HG03280 (cell line): ENCODE measurements around the gene ZC3HAV1.
"Not testable (repeated sequence)": the region's sequence is repeated elsewhere in the genome, so short reads cannot be mapped to it uniquely, and the experiment has no call there.

ENCODE experiments used
- ATAC-seq: cut with Tn5 transposase; IDR thresholded peaks from one replicate; pipeline ENCODE4 v1.9.1; 2021; ENCODE audit warnings: mild to moderate bottlenecking, moderate library complexity; ENCODE audit not compliant: unreplicated experiment

The ZC3HAV1 gene

DNA sequence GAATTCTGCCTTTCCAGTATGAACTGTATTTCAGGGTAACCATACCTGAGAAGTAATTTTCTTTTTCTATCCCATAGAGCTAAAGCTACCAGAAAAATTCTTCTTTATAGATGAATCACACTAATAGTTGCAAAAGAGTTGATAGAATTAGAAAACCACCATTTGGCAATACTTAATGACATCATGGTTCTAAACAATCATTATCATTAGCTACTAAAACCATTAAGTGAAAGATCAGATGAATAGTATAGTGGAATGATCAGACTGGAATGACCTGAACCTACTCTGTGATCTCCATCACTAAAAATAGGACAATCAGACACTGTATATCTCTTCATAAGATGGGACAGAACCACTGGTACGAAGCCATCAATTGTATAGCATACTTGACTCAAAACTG lies 53.8 kb downstream of the ZC3HAV1 start:
- ATAC-seq: no peak

DNA sequence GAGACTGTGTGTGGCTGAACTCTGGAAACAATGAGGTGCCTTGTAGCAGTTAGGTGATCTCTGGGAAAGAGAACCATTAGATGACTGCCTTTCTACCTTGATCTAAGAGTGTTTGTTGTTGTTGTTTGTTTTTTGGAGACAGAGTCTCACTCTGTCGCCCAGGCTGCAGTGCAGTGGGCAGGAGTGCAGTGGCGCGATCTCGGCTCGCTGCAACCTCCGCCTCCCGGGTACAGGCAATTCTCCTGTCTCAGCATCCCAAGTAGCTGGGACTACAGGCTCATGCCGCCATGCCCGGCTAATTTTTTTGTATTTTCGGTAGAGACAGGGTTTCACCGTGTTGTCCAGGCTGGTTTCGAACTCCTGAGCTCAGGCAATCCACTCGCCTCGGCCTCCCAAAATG lies 54.9 kb downstream of the ZC3HAV1 start:
- not testable (repeated sequence) for ATAC-seq

DNA sequence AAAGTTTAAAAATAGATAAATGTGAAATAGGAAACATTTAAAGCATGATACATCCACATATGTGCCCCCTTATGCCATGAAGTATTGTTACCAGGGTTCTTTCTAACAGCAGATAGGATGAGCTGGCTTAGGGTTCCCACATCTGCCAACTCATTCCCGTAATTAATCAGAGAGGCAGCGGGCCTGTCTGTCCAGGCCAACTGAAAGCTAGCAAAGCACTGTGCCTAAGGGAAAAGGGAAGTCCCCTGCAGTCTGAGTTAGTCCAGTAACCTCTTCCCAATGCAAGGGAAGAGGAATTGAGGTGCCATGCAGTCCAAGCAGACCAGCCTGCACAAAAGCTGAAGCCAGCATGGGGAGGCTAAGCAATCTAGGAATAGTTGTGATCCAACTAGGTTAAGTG lies 55.4 kb downstream of the ZC3HAV1 start:
- ATAC-seq: no peak

DNA sequence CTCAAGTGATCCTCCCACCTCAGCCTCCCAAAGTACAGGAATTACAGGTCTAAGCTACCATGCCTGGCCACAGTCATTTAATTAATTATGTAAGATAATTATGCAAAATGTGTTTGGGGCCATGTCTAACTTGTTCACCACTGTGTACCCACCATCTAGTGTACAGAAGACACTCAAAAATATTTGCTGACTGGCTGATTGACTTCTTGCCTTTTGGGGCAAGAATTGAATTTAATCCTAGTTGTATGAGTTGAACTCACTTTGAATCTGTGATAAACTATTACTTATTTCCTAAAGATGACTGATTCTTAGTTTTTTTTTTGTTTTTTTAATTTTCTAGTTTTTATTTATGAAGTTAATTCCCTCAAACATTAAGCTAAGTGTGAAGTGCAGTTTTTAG lies 57.9 kb downstream of the ZC3HAV1 start:
- no peak for ATAC-seq

DNA sequence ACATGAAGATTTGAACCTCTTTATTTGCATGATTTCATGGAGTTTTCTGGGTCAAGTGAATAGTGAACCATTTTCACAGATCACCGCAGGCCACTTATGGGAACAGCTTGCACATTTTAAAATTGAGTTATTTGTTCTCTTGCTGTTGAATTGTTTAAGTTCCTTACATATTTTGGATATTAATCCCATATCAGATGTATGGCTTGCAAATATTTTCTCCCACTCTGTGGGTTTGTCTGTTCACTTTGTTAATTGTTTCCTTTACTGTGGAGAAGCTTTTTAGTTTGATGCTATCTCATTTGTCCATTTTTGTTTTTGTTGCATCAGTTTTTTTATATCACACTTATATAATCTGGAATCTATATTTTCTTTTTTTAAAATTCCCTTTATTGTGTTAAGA lies 59.6 kb downstream of the ZC3HAV1 start:
- ATAC-seq: no peak

DNA sequence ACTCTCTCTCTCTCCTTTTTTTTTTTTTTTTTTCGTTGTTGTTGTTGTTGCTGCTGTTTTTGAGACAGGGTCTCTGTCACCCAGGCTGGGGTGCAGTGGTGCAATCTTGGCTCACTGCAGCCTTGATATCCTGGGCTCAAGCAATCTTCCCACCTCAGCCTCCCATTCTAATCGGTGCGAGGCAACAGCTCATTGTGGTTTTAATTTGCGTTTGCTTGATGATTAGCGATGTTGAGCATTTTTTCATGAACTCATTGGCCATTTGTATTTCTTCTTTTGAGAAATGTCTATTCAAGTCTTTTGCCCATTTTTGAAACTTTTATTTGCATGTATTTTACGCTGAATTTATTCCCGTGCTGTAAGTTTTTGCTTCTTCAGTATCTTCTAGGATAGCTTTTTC lies 60.4 kb downstream of the ZC3HAV1 start:
- ATAC-seq: no peak

DNA sequence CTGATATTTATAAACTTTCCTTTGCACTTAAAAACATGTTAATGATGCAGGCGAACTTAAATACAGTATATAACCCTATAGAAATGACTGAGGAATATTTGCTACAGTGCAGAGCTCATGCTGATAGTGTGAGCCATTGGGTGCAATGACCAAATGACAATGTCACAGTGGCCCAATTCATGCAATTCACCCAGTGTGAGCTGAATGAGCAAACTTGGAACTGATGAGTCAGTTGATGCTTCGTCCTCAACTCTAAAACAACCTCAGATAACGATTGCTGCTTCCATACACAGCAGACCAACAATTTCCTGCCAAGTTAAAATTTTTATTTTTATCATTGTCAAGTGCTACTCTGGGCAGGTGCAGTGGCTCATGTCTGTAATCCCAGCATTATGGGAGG lies 61.5 kb downstream of the ZC3HAV1 start:
- no peak for ATAC-seq

DNA sequence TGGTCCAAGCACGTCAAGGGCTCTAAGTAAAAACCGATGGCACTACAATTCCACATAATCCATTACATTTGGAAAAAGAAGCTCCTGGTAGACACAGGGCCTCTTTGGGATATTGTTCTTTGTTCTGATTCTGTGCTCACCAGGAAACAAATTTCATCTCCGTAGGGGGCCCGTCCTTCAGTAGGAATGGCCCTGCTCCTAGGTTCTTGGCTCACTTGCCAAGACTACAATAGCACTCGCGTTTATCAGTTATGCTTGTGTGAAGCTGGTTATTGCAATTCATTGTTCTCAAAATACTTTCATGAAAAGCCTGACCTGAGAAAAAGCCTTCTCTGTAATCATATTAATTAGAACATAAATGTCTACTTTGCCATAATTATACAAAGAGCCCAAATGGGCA lies 63.4 kb downstream of the ZC3HAV1 start:
- ATAC-seq: no peak

DNA sequence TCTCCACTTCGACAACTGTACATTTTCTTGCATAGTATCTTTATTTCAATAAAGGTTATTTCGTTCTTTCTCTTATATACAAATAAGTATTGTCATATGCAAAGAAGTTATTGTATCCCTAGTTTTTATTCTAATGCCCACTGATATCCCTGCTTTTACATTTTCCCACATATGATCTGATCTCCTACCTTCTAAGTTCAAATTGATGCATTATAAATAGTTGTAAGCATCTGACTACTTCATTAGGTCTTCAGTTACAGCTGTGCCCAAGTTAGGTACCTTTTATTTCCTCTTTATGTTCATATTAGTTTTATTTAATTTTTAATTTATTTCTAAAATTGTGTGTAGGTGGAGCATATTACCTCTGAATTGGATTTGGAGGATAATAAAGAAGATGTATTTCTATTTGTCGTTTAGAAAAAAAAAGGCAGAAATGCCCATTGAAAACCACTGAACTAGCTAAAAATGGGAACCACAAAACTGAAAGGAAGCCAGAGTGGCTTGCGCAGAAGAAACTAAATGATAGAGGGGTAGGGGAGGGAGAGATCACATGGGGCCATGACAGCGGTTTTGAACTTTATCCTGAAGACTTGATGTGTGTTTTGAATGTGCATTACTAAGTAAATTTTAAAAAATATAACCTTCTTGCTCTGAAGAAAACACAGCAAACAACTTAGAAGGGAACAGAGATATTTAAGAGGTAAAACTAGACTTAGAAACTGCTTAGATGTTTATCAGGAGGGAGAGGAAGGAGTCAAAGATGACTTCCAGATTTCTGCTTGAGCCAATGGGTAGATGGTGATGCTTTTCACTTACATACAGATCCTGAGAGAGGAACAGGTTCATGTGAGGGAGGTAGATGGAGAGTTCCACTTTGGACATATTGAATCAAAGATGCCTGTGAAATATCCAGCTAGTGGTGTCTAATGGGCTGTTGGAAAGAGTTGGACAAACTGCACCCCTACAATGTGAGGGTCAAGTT lies 64.4 kb downstream of the ZC3HAV1 start:
- no peak for ATAC-seq

DNA sequence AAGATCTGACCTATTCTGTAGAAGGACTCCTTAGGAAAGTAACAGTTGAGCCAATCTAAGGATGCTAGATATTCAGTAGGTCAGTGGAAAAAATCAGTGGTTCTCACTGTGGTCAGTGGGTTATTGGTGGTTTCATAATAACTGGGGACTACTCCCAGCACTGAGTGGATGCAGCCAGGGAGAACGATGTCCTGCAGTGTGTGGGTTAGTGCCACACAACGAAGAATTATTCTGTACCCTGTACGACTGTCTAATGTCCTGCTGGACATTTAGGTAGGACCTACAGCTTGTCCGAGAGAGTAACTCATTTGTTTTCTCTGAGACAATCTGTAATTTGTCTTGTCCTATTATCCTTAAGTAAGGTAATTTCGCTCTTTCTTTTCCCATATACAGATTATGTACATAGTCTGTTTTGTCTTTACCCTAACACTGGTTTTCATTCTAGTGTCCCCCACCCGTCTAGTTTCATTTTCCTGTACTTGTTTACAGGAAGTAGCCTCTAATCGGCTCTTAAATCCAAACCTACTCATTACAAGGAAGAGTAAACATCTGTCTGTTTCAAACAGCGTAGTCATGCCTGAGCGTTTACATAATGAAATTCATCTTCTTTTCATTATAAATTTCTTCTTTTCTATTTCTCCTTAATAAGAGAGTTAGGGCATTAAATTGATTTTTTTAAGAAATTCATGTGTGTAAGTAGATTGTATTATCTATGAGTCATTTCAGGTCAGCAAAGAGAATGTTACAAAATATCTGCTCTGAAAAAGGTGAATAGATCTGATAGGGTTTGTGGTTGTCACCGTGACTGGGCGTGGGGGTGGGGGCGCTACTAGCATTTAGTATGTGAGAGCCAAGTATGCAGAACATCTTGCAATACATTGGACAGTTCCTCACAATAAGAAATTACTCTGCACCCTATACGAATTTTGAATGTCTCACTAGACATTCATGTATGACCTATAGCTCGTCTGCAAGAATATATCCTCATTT lies 65.4 kb downstream of the ZC3HAV1 start:
- peak; percentile 45 for ATAC-seq

DNA sequence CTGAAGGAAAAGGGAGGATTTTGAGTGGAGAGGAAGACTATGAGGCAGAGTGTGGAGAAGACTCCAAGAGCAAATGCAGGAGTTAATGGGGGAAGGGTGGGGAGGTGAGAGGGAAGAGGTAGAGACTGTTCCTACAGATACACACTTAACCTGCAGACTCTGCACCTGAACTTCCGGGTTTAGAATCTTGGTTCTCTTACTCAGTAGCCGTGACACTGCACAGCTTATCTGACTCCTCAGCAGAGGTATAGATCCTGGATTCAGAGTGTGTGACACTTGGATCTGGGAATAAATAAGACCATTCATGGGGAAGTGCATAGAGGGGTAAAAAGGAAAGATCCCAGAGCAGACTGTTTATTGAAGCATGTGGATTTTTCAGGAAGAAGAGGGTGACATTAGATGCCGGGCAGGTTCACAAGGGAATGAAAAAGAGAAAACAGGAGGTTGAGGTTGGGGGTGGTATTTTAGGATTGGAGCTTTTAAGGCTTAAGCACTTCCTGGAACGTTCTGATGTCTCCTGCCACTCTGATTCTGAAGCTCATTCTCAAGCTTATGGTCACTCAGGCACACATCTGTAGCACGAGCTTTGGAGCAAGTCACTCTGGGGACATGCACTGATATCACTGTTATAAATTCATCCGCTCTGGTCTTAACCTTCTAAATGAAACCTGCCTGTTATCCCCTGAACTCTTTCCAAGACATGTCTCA lies 68.0 kb downstream of the ZC3HAV1 start:
- no peak for ATAC-seq

DNA sequence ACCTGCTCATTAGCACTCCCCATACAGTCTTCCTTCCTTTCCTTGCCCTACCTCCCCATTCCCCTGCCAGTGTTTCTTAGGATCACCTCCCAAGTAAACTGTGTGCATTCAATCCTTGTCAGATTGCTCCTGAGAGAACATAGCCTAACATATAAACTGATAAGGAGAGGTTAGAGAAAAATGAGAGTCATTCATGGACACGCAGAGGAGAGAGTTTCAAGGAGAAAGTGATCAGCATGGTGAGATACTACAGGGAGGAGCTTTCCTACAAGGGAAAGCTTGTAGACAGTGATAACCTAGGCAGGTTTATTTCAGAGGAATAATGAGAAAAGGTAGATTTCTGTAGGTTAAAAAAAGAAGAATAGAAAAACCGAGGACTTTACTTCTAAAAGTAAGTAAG lies 70.8 kb downstream of the ZC3HAV1 start:
- no peak for ATAC-seq

DNA sequence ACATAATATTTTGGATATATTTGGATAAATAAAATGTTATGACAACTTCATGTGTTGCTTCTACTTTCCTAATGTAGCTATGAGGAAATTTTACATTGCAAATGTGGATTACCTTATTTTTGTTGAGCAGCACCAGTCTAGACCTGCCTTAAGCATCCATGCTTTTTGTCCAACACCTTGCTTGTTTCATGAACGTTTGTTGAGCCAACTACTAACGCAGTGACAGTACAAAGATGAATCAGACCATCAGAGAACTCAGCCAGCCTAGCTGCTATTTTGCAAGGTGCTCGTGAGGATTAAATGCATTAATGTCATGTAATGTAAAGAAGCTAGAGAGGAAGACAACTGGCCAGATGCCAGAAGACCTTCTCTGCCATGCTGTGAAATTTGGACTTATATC lies 72.6 kb downstream of the ZC3HAV1 start:
- ATAC-seq: no peak

DNA sequence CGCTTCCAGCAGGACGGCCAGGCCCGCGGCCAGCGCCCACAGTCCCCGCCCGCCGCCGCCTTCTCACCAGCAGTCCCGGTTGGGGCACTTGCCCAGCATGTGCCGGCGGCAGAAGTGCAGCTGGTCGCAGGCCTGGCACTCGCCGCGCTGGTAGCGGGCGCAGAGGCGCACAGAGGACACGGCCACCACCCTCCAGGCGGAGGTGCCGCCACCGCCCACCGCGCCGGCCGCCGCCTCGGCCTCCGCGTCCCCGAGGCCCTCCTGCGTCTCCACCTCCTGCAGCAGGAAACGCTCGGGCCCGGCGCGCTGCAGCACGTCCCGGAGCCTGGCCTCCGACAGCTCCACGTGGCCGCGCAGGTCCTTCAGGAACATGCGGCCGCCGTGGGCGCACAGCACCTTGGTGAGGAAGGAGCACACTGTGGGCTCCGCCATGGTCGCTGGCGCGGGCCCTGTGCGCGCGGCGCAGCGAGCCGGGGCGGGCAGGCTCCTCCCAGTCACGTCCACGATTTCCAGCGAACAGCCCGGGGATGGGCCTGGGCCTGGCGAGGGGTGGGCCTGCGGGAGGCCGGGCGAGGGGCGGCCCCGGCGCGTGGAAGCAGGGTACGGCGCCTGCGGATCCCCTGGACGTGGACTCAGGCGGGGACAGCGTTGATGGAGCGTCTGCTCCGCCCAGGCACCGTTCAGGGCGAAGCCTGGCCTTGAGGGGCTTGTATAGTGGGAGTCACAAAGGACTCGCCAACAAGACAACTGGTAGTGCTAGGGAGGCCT lies 73.8 kb downstream of the ZC3HAV1 start, which contains the start of gene ZC3HAV1L:
ZC3HAV1L (minus strand) TSS at position 457 of the 768 bp plus-strand sequence; CDS start at position 432, 25 bp downstream.
- peak; percentile 73 for ATAC-seq

DNA sequence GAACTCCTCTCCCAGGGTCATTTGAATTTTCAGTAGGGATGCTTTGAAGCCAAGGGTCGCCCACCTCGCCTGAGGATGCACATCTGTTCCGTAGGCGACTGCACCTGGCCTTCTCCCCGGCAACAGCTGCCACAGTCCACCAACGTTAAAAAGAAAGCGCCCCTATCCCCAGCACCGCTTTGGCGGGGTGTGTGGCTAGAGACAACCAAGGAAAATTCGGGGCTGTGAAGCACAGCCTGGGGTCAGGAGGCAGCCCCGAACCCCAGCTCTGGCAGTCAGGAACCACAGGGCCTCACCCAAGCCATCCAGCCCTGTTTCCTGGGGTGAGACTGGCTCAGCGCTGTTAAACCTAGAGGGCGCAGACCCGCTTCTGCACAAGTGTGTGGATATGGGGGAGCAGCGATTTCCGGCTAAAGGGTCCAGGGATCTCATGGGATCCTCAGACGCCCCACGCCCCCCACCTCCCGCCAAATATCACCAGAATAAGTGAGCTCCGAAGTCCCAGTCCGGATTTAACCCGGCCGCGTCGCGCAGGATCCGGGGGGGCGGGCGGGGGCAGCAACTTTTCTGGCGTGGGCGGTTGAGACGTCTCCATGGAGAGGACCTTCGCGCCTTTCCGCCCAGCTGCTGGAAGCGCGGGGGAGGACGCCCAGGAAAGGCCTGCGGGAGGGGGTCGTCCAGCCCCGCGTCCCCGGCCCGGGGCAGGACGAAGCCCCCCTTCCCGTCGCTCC lies 74.5 kb downstream of the ZC3HAV1 start:
- peak; percentile 31 for ATAC-seq

DNA sequence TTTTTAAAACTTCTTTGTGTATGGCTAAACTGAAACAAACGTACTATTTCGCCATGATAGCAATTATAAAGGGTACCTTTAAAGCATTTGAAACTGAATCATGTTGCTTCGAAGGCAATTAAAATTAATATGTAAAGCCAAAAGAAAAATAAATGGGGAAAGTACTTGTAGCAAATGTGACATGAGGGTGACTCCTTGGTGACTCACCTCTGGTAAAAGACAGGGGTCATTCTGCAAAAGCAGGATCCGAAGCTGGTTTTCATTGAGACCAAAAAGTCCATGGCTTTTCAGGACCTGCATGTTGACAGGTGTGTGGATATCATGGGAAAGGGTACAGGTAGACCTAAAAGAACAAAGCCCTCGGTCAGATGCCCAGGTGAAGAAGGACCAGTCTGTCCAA lies 75.2 kb downstream of the ZC3HAV1 start:
- ATAC-seq: no peak

DNA sequence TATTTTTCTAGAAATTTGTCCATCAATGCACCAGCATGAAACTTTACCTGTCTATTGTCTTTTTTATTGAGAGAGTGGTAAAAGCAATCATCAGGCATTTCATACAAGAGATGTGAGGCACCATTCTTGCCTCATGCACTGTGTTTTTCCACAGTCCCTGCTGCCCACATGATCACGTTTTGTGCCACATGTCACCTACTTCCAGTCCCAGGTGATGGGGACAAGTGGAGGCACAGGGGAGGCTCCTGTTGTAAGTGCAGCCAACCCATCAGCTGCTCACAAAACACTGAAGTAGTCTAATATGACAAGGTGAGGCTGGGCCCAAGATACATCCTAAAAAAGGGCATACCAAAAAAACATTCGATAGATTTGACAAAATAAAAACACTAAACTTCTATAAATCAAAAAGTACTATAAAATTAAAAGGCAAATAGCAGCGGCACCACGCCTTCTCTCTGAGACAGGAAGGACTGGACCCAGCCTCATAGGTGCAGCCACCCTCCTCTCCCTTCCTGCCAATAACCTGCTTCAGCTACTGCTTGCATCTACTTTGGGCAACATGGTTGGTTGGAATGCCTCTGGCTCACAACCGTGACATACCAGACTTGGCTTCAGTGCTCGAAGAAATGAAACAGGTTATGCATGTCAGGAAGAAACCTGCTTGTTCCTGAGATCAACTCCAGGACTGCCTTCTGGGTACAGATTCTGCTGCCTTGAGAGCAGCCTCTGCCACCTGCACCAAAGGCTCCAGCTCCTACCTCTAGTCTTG lies 76.0 kb downstream of the ZC3HAV1 start:
- no peak for ATAC-seq

DNA sequence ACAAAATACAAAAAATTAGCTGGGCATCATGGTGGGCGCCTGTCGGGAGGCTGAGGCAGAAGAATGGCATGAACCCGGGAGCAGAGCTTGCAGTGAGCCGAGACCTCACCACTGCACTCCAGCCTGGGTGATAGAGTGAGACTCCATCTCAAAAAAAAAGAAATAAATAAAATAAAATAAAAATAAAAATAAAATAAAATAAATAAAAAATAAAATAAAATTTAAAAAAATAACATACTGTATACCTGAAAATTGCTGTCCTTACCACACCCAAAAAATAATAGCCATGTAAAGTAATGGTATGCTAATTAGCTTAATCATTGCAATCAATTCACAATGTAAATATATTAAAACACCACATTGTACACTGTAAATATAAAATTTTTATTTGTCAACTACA lies 77.0 kb downstream of the ZC3HAV1 start:
- ATAC-seq: no peak

DNA sequence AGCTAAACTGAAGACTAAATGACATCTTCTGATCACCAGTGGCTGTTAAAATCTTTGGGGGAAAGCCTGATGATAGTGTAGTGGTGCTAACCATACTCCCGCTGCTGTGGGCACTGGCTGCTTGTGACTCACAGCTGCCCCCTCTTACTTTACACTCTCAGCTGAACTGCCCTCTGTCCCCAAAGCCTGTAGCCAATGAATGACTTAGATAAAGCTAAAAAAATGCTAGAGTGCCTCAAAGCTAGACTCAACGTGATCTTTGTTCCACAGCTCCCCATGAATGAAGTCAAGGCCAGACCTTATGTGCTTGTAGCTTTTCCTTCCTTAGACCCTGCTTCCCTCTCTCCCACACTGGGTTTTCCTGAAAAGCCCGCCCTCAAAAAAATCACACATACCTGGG lies 80.2 kb downstream of the ZC3HAV1 start:
- ATAC-seq: no peak
